ENCODE data around the gene CREB5.

DNA sequence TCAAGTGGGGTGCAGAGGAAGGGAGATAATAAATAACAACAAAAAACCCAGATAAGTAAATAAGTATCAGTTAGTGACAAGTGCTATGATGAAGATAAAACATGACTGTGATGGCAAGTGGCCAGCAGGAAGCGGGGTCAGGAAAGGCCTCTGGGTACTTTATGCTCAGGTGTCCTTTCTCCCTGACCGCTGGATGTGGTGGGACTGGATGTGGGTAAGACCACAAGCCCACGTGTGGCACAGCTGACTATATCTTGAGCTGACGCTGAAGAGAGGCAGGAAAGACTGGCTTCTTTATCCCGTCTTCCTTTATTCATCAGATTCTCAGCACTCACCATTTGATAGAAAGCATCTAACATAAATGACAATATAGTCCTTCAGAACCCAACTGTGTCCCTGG, 87.8 kb downstream of the CREB5 start:
- no peak for TF ChIP-seq CTCF (IDR thresholded peaks at IDR 0.05)
- TF ChIP-seq, protein P1, sequence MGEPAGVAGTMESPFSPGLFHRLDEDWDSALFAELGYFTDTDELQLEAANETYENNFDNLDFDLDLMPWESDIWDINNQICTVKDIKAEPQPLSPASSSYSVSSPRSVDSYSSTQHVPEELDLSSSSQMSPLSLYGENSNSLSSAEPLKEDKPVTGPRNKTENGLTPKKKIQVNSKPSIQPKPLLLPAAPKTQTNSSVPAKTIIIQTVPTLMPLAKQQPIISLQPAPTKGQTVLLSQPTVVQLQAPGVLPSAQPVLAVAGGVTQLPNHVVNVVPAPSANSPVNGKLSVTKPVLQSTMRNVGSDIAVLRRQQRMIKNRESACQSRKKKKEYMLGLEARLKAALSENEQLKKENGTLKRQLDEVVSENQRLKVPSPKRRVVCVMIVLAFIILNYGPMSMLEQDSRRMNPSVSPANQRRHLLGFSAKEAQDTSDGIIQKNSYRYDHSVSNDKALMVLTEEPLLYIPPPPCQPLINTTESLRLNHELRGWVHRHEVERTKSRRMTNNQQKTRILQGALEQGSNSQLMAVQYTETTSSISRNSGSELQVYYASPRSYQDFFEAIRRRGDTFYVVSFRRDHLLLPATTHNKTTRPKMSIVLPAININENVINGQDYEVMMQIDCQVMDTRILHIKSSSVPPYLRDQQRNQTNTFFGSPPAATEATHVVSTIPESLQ (CRISPR knock-in tag; IDR thresholded peaks at IDR 0.05), result no peak
